Kidney (tissue), 14 donors: Measurements from ENCODE around the gene P2RX4. TPM values are rescaled to one million over a fixed set of nuclear protein-coding genes. Genes with fewer than 3 reads are reported as not detected.
"Not testable (repeated sequence)": the region's sequence is repeated elsewhere in the genome, so short reads cannot be mapped to it uniquely, and the experiment has no call there.

Source experiments
- DNase-seq, 5 donors: peaks; one replicate each; pipeline ENCODE4 v3.0.0-alpha.2; 2013 to 2020
- FAIRE-seq: peaks from 2 replicates; lab custom pipeline; 2012; peaks lifted over from hg19 to GRCh38; lab: Jason Lieb, UNC
- H3K27ac ChIP-seq, 2 donors: one replicate each; pipeline ENCODE4 v1.7.0; 2013; ENCODE audit warnings: low read depth in 2 of 2, low read length in 2 of 2, inconsistent platforms in 1 of 2
- H3K27me3 ChIP-seq: one replicate; pipeline ENCODE4 v1.7.1; 2013; ENCODE audit warnings: low read length, inconsistent platforms; ENCODE audit not compliant: control insufficient read depth, insufficient read depth
- H3K36me3 ChIP-seq, 3 donors: one replicate each; pipeline versions ENCODE4 v1.7.0 to v1.7.1; 2013; ENCODE audit warnings: low read length in 3 of 3, control low read depth in 1 of 3, inconsistent platforms in 1 of 3; ENCODE audit not compliant: insufficient read depth in 3 of 3, control insufficient read depth in 2 of 3
- H3K4me1 ChIP-seq, 3 donors: one replicate each; pipeline versions ENCODE4 v1.7.0 to v1.7.1; 2013; ENCODE audit warnings: low read length in 3 of 3, inconsistent platforms in 1 of 3, low read depth in 1 of 3; ENCODE audit not compliant: control insufficient read depth in 2 of 3, insufficient read depth in 2 of 3
- H3K4me3 ChIP-seq, 3 donors: one replicate each; pipeline versions ENCODE4 v1.7.0 to v1.8.1; 2013; ENCODE audit warnings: low read length in 3 of 3, control low read depth in 1 of 3, inconsistent platforms in 1 of 3
- H3K9ac ChIP-seq, 3 donors: one replicate each; pipeline versions ENCODE4 v1.7.0 to v1.7.1; 2013; ENCODE audit warnings: low read length in 3 of 3, control low read depth in 1 of 3, inconsistent platforms in 1 of 3
- H3K9me3 ChIP-seq, 3 donors: one replicate each; pipeline versions ENCODE4 v1.7.0 to v1.7.1; 2013; ENCODE audit warnings: low read length in 3 of 3, control low read depth in 1 of 3, inconsistent platforms in 1 of 3; ENCODE audit not compliant: control insufficient read depth in 2 of 3, insufficient read depth in 1 of 3
- CTCF ChIP-seq: IDR thresholded peaks from 3 replicates; pipeline ENCODE4 v1.5.1; 2012; ENCODE audit warnings: mild to moderate bottlenecking, moderate library complexity, borderline replicate concordance; ENCODE audit not compliant: insufficient read depth; ENCODE audit errors: extremely low read depth
- intact Hi-C: fragments of 100-400 bp; cut with DNase I; formaldehyde crosslinking; loops from one replicate; pipeline ENCODE4 v1.11.1; 2022
- polyA plus RNA-seq: library from polyadenylated mRNA; stranded (reverse); fragments of 350-450 nt; fragmentation: Illumina TruSeq; extraction: RNeasy Lipid Tissue Mini Kit (QIAGEN cat#74804); gene quantifications from one replicate; pipeline ENCODE4 v1.2.3, GENCODE V29; 2014; ENCODE audit warnings: low read depth, low replicate concordance; ENCODE audit not compliant: insufficient read depth
- total RNA-seq: library from RNA; stranded (reverse); fragmentation: NEBNext Ultra II Directional; extraction: Animal tissue kit (Norgen Biotek cat#: 25700); gene quantifications from one replicate; pipeline ENCODE4 v1.2.1, GENCODE V29; 2021
- donor health status: control.
- donor health status: control.
- donor health status: control.
- donor health status: control.
- donor health status: control.
- donor health status: DM: yes; HTN: yes; CAD: no.
- donor health status: Normal renal cell carcinoma (clear cell type).

Gene P2RX4
- total and polyA plus RNA-seq, 2 donors from 2014 or later: 28.8 to 36.2 TPM

GRCh38 chr12:121224591-121224990, 14.7 kb downstream of the P2RX4 start:
- no peak for FAIRE-seq

GRCh38 chr12:121226399-121226798, 16.5 kb downstream of the P2RX4 start:
- Histone ChIP-seq H3K9me3 (no peaks in the 10 kb centered on the region), H3K4me1 (peaks cover 0 to 8% (median 6%) of the 10 kb centered on the region in 3 donors), H3K27me3 (no peaks in the 10 kb centered on the region), H3K27ac (no peak overlapping the region), H3K36me3 (peaks cover 0 to 2% (median 0%) of the 10 kb centered on the region in 3 donors), H3K9ac (no peak overlapping the region), H3K4me3 (no peak overlapping the region)
- peak in 1 of 5 donors; percentile 2 for DNase-seq
- FAIRE-seq: no peak
- TF ChIP-seq CTCF: no peak
- intact Hi-C loops: no loop called here

More at GRCh38 chr12:121224591-121224990, 14.7 kb downstream of the P2RX4 start:
- Histone ChIP-seq H3K27ac (no peak overlapping the region), H3K9ac (no peak overlapping the region), H3K4me1 (peaks cover 0 to 8% (median 2%) of the 10 kb centered on the region in 3 donors), H3K27me3 (no peaks in the 10 kb centered on the region), H3K9me3 (no peaks in the 10 kb centered on the region), H3K4me3 (no peak overlapping the region), H3K36me3 (peaks cover 0 to 2% (median 0%) of the 10 kb centered on the region in 3 donors)
- intact Hi-C loops: no loop called here
- TF ChIP-seq CTCF: no peak
- peak in 1 of 5 donors; percentile 48 for DNase-seq

GRCh38 chr12:121226871-121227270, 16.9 kb downstream of the P2RX4 start:
- FAIRE-seq, H3K36me3 ChIP-seq, H3K4me3 ChIP-seq, intact Hi-C loops, H3K9me3 ChIP-seq, H3K9ac ChIP-seq, H3K4me1 ChIP-seq, H3K27me3 ChIP-seq, H3K27ac ChIP-seq: not testable (repeated sequence)
- peak in 1 of 5 donors; percentile 30 for DNase-seq

- Histone ChIP-seq H3K4me3 (no peak overlapping the region), H3K9ac (no peak overlapping the region), H3K4me1 (peaks cover 0 to 8% (median 6%) of the 10 kb centered on the region in 3 donors), H3K27me3 (no peaks in the 10 kb centered on the region), H3K9me3 (no peaks in the 10 kb centered on the region), H3K27ac (peak overlapping the region; percentile 9 to 69), H3K36me3 (peaks cover 0 to 2% (median 0%) of the 10 kb centered on the region in 3 donors)
- intact Hi-C loops: no loop called here
- TF ChIP-seq CTCF: no peak
- DNase-seq (peak in 4 of 5 donors; percentile 39 to 83 (median 44)), FAIRE-seq (no peak)
These were observed 17.4 kb downstream of the P2RX4 start for GRCh38 chr12:121227294-121227693.
